ENCODE data around the gene FOXL1. TPM values are rescaled to one million over a fixed set of nuclear protein-coding genes. Genes with fewer than 3 reads are reported as not detected.
A peak's percentile ranks its signal among the peaks of the same experiment; 100 is the strongest.
"Not testable (repeated sequence)": the region's sequence is repeated elsewhere in the genome, so short reads cannot be mapped to it uniquely, and the experiment has no call there.

FOXL1 gene
- total RNA-seq, 1 experiment from 2014 or later: 10.8 TPM

- DNase-seq (ENCODE audit: extremely low read depth, low read depth): no peak
These were observed 1.1 kb downstream of the FOXL1 start for GRCh38 chr16:86579268-86580062.

GRCh38 chr16:86580063-86580790, 1.9 kb downstream of the FOXL1 start:
- DNase-seq (ENCODE audit: extremely low read depth, low read depth): no peak

- DNase-seq (ENCODE audit: extremely low read depth, low read depth): no peak
These were observed 2.4 kb downstream of the FOXL1 start for GRCh38 chr16:86580791-86581170.

GRCh38 chr16:86581458-86581857, 3.1 kb downstream of the FOXL1 start:
- DNase-seq (ENCODE audit: extremely low read depth, low read depth): no peak

GRCh38 chr16:86584071-86584685, 5.8 kb downstream of the FOXL1 start:
- DNase-seq (ENCODE audit: extremely low read depth, low read depth): no peak

GRCh38 chr16:86584726-86585721, 6.7 kb downstream of the FOXL1 start:
- DNase-seq (ENCODE audit: extremely low read depth, low read depth): no peak

- DNase-seq (ENCODE audit: extremely low read depth, low read depth): no peak
These were observed 7.7 kb downstream of the FOXL1 start for GRCh38 chr16:86585821-86586611.

- DNase-seq (ENCODE audit: extremely low read depth, low read depth): no peak
These were observed 9.1 kb downstream of the FOXL1 start for GRCh38 chr16:86587487-86587886.

GRCh38 chr16:86587955-86588354, 9.6 kb downstream of the FOXL1 start:
- not testable (repeated sequence) for DNase-seq (ENCODE audit: extremely low read depth, low read depth)

GRCh38 chr16:86590501-86591144, 12.3 kb downstream of the FOXL1 start:
- DNase-seq (ENCODE audit: extremely low read depth, low read depth): peak; percentile 13

- DNase-seq (ENCODE audit: extremely low read depth, low read depth): no peak
These were observed 12.9 kb downstream of the FOXL1 start for GRCh38 chr16:86591270-86591669.

- no peak for DNase-seq (ENCODE audit: extremely low read depth, low read depth)
These were observed 15.7 kb downstream of the FOXL1 start for GRCh38 chr16:86593913-86594620.

- no peak for DNase-seq (ENCODE audit: extremely low read depth, low read depth)
These were observed 16.4 kb downstream of the FOXL1 start for GRCh38 chr16:86594721-86595120.

GRCh38 chr16:86595983-86596605, 17.7 kb downstream of the FOXL1 start:
- DNase-seq (ENCODE audit: extremely low read depth, low read depth): no peak

GRCh38 chr16:86597126-86597879, 19.0 kb downstream of the FOXL1 start:
- no peak for DNase-seq (ENCODE audit: extremely low read depth, low read depth)

GRCh38 chr16:86597880-86598606, 19.7 kb downstream of the FOXL1 start:
- no peak for DNase-seq (ENCODE audit: extremely low read depth, low read depth)
